Keratinocyte (primary cell): Measurements from ENCODE around the gene TBXAS1. TPM values are rescaled to one million over a fixed set of nuclear protein-coding genes. Genes with fewer than 3 reads are reported as not detected.

Experiments used
- DNase-seq: peaks from one replicate; pipeline ENCODE4 v3.0.0-alpha.2; 2011; ENCODE audit warnings: low read depth, missing footprints, low spot score
- FAIRE-seq: peaks from 2 replicates; lab custom pipeline; 2011; peaks lifted over from hg19 to GRCh38; lab: Jason Lieb, UNC
- H2AFZ ChIP-seq: 2 replicates; pipeline ENCODE4 v1.6.0; 2012; ENCODE audit warnings: low read length, control low read depth, inconsistent platforms; ENCODE audit not compliant: control insufficient read depth
- H3K27ac ChIP-seq: 2 replicates; pipeline ENCODE4 v1.5.1; 2011; ENCODE audit warnings: low read length; ENCODE audit not compliant: control insufficient read depth, insufficient read depth
- H3K27me3 ChIP-seq: 3 replicates; pipeline ENCODE4 v1.6.0; 2011; ENCODE audit warnings: low read length; ENCODE audit not compliant: control insufficient read depth, insufficient read depth; ENCODE audit errors: extremely low read depth
- H3K36me3 ChIP-seq, 2 experiments: 2 replicates in 1 of 2; 3 replicates in 1 of 2; pipeline ENCODE4 v1.5.1; 2011; ENCODE audit warnings: low read length in 2 of 2, mild to moderate bottlenecking in 1 of 2; ENCODE audit not compliant: control insufficient read depth in 2 of 2, insufficient read depth in 2 of 2; ENCODE audit errors: extremely low read depth in 1 of 2
- H3K4me1 ChIP-seq: 3 replicates; pipeline ENCODE4 v1.5.1; 2011; ENCODE audit warnings: low read length; ENCODE audit not compliant: control insufficient read depth, insufficient read depth; ENCODE audit errors: extremely low read depth
- H3K4me2 ChIP-seq: 3 replicates; pipeline ENCODE4 v1.6.0; 2011; ENCODE audit warnings: low read depth, low read length; ENCODE audit not compliant: control insufficient read depth, insufficient read depth; ENCODE audit errors: extremely low read depth
- H3K4me3 ChIP-seq, 3 experiments: fragments of 200-600 bp in 1 of 3; sonication (generic) in 1 of 3; 2 replicates in 2 of 3; 3 replicates in 1 of 3; pipeline ENCODE4 v1.5.1; 2011 to 2016; ENCODE audit warnings: low read length in 3 of 3, mild to moderate bottlenecking in 3 of 3, control low read depth in 2 of 3, inconsistent platforms in 1 of 3, low read depth in 1 of 3, mixed read lengths in 1 of 3, mixed run types in 1 of 3, moderate library complexity in 1 of 3; ENCODE audit not compliant: control insufficient read depth in 2 of 3, insufficient read depth in 2 of 3; ENCODE audit errors: extremely low read depth in 1 of 3
- H3K79me2 ChIP-seq: 2 replicates; pipeline ENCODE4 v1.6.0; 2012; ENCODE audit warnings: low read length; ENCODE audit not compliant: control insufficient read depth, insufficient read depth
- H3K9ac ChIP-seq: 3 replicates; pipeline ENCODE4 v1.6.0; 2011; ENCODE audit warnings: low read length; ENCODE audit not compliant: control insufficient read depth, insufficient read depth; ENCODE audit errors: extremely low read depth
- H3K9me1 ChIP-seq: 3 replicates; pipeline ENCODE4 v1.6.0; 2011; ENCODE audit warnings: low read length; ENCODE audit not compliant: control insufficient read depth, insufficient read depth; ENCODE audit errors: extremely low read depth
- H3K9me3 ChIP-seq: 2 replicates; pipeline ENCODE4 v1.5.1; 2012; ENCODE audit warnings: low read depth, low read length; ENCODE audit not compliant: control insufficient read depth
- H4K20me1 ChIP-seq: 3 replicates; pipeline ENCODE4 v1.6.0; 2011; ENCODE audit warnings: low read length; ENCODE audit not compliant: control insufficient read depth, insufficient read depth; ENCODE audit errors: extremely low read depth
- CTCF ChIP-seq, 3 experiments: IDR thresholded peaks in 1 of 3; conservative IDR thresholded peaks in 1 of 3; optimal IDR thresholded peaks in 1 of 3; 2 replicates in 2 of 3; 3 replicates in 1 of 3; pipeline versions ENCODE3 to v1.5.1; 2011; ENCODE audit warnings: low read length in 3 of 3, mild to moderate bottlenecking in 3 of 3, moderate library complexity in 2 of 3, control low read depth in 1 of 3, inconsistent platforms in 1 of 3; ENCODE audit not compliant: insufficient read depth in 2 of 3; ENCODE audit errors: extremely low read depth in 1 of 3
- EZH2 ChIP-seq: IDR thresholded peaks from one replicate; pipeline ENCODE4 v1.6.1; 2012; ENCODE audit warnings: inconsistent platforms, mild to moderate bottlenecking, low read length, moderate library complexity
- dilution Hi-C: fragments of 300-500 bp; cut with MboI; formaldehyde crosslinking; loops from one replicate; pipeline ENCODE4 v1.7.0; 2020; ENCODE audit warnings: low sequenced_read_pairs; ENCODE audit not compliant: extremely low pct_ligation_motif_present
- polyA plus RNA-seq, 5 experiments: library from polyadenylated mRNA; depleted of rRNA in 3 of 5; stranded (reverse) in 3 of 5; stranded (forward) in 1 of 5; unstranded in 1 of 5; fragments of >200 nt; gene quantifications; 1 replicate in 1 of 5; 2 replicates in 3 of 5; 3 replicates in 1 of 5; pipeline versions ENCODE4 v1.2.1 to v1.2.3, GENCODE V29; 2011 to 2012; ENCODE audit warnings: missing spikeins in 2 of 5, low read depth in 1 of 5, low replicate concordance in 1 of 5

Gene TBXAS1
- polyA plus RNA-seq, 1 donor (not counting 4 experiments of a cell fraction or from before 2014, with no cell fraction given) = 2.9 TPM

- TF ChIP-seq EZH2 = no peak
- TF ChIP-seq CTCF (optimal IDR thresholded peaks at IDR 0.05 in 1 of 3, IDR thresholded peaks at IDR 0.05 in 1 of 3, conservative IDR thresholded peaks at IDR 0.05 in 1 of 3; ENCODE audit: extremely low read depth in 1 of 3, insufficient read depth in 2 of 3, low read length in 3 of 3) = no peak
- Histone ChIP-seq H3K9me1 (no peaks in the 10 kb centered on the region), H3K27ac (no peak overlapping the region), H2AFZ (no peak overlapping the region), H3K4me3 (no peak overlapping the region), H4K20me1 (no peaks in the 10 kb centered on the region), H3K79me2 (no peaks in the 10 kb centered on the region), H3K27me3 (no peaks in the 10 kb centered on the region), H3K36me3 (no peaks in the 10 kb centered on the region), H3K9me3 (no peaks in the 10 kb centered on the region), H3K4me2 (no peak overlapping the region), H3K4me1 (no peaks in the 10 kb centered on the region), H3K9ac (no peak overlapping the region)
- DNase-seq (no peak), FAIRE-seq (no peak)
- dilution Hi-C loops = loop anchor here (25.0 kb wide), 1 partner anchor 397 kb away; no protein-coding TSS in a partner anchor
Measured at GRCh38 chr7:140009735-140010134, 180.7 kb downstream of the TBXAS1 start.

GRCh38 chr7:140010194-140010895, 181.3 kb downstream of the TBXAS1 start:
- no peak overlapping the region for H3K4me2 ChIP-seq
- H3K9me1 ChIP-seq = no peaks in the 10 kb centered on the region
- FAIRE-seq (no peak), DNase-seq (no peak)
- H4K20me1 ChIP-seq = no peaks in the 10 kb centered on the region
- no peak overlapping the region for H2AFZ ChIP-seq
- no peak overlapping the region for H3K27ac ChIP-seq
- no peaks in the 10 kb centered on the region for H3K9me3 ChIP-seq
- no peak overlapping the region for H3K4me3 ChIP-seq
- dilution Hi-C loops = loop anchor here (25.0 kb wide), 1 partner anchor 398 kb away; no protein-coding TSS in a partner anchor
- no peaks in the 10 kb centered on the region for H3K36me3 ChIP-seq
- no peaks in the 10 kb centered on the region for H3K4me1 ChIP-seq
- no peaks in the 10 kb centered on the region for H3K79me2 ChIP-seq
- no peak overlapping the region for H3K9ac ChIP-seq
- no peaks in the 10 kb centered on the region for H3K27me3 ChIP-seq
- TF ChIP-seq CTCF (optimal IDR thresholded peaks at IDR 0.05 in 1 of 3, IDR thresholded peaks at IDR 0.05 in 1 of 3, conservative IDR thresholded peaks at IDR 0.05 in 1 of 3; ENCODE audit: extremely low read depth in 1 of 3, insufficient read depth in 2 of 3, low read length in 3 of 3) (no peak), EZH2 (no peak)
